ENCODE results near the gene ZNF213.
"Not testable (repeated sequence)": the region's sequence is repeated elsewhere in the genome, so short reads cannot be mapped to it uniquely, and the experiment has no call there.

Gene ZNF213

DNA sequence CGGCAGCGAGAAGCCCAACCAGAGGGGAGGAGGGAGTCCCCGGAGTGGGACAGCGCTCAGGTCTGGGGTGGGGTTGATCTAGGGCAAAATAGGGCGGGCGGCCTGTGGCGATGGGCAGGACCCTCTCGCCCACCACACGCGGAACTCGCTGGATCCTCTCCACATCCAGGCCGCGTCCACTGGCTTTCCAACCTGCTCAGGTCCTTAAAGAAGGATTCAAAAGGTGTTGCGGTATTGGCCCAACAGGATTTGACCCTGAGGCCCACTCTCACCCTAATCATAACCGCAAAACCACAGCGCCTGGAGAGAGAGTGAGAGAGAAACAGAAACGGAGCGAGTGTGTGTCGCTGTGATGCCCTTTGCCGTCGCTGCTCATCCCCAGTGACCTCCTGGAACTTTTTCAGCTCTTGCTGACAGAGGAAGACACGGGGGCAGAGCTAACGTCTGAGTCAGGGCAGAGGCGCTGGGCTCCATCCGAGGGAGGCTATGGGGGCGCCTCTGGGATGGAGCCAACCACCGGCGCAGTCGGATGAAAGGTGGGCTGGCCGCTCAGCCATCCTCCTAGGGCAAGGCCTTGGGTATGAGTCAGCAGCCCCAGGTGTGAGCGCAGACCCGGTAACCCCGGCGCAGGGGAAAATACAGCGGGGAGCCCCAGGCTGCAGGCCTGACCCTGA, 36.5 kb downstream of the ZNF213 start:
- DNase-seq = peak; percentile 74
- peaks cover 26 to 35% of the 10 kb centered on the region in 2 donors for H3K4me1 Mint-ChIP-seq
- H3K9me3 Mint-ChIP-seq = no peaks in the 10 kb centered on the region
- peaks cover 2 to 3% of the 10 kb centered on the region in 2 donors for H3K36me3 Mint-ChIP-seq
- H3K27ac Mint-ChIP-seq = peak overlapping the region; percentile 93
- peak; percentile 81 to 85 for ATAC-seq (replicated peaks)
- peak overlapping the region; percentile 79 to 81 for H3K4me3 Mint-ChIP-seq
- peaks cover 54 to 70% of the 10 kb centered on the region in 2 donors for H3K27me3 Mint-ChIP-seq

DNA sequence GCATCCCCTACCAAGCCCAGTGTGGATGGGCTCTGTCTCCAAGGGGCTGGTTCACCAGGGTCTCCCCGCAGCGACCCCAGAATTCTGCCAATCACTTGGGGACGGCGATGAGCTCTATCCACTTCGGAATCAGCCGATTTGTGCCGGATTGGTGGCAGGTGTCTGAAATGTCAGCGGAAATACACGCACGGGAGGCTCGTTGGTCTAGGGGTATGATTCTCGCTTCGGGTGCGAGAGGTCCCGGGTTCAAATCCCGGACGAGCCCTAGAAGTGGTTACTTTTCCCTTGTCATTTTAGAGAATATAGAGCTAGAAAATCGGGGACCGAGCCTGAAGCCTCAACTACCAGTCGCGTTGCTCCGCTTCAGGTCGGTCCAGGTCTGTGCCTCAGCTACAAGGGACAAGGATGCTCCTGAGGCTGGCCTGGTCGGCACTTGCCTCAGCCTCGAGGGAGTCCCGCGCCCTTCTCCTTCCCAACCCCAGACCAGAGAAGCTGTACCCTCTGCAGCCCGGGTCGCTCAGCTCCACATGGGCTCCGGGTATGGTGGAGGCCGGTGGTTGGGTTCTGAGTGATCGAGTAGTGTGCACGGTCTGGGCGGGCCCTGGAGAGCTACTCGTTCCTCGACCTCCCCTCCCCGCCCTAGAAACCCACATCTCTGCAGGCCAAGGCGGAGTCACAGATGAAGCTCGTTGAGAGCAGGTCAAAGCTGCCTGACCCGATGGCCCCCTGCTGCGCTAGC, 37.2 kb downstream of the ZNF213 start:
- DNase-seq (no peak), ATAC-seq (replicated peaks) (peak in 1 of 2 donors; percentile 37)
- Mint-ChIP-seq H3K4me3 (peak overlapping the region; percentile 79 to 81), H3K9me3 (no peaks in the 10 kb centered on the region), H3K27ac (peak overlapping the region; percentile 93), H3K27me3 (peaks cover 53 to 75% of the 10 kb centered on the region in 2 donors), H3K36me3 (peaks cover 2 to 3% of the 10 kb centered on the region in 2 donors), H3K4me1 (peaks cover 26 to 35% of the 10 kb centered on the region in 2 donors)

DNA sequence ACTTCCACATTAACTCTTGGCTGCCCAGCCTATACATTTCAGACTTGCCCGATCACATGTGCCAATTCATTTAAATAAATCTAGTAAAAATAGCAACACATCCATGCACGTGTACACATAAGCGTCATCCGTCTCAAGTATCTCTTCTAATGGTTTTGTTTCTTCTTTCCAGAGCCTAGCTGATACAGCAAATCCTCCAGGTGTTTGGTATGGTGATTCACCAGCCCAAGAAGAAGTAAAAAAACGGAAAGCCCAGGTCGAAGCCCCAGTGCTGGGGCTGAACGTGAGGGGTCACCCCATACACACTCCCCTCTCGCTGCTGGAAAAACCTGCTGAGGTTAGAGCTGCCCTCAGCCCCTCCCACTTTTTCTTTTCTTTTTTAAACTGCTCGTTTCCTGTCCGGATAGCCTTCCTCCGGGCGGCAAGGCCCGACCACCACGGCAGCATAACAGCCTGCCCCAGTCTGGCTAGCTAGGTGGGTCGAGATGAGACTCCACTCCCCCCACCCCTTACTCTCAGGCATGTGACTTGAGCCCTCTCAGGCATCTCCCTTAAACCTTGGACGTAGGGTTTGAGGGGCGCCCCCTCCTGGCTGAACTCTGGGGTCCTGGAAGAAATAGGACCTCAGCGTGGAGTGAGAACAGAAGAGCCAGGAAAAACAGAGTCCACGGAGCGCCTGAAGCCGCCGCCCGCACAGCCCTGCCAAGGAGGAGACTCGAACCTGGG, 39.2 kb downstream of the ZNF213 start:
- Mint-ChIP-seq H3K36me3 (peaks cover 2 to 3% of the 10 kb centered on the region in 2 donors), H3K27ac (peak overlapping the region; percentile 91), H3K4me3 (peak overlapping the region; percentile 70 to 73), H3K4me1 (peaks cover 26 to 35% of the 10 kb centered on the region in 2 donors), H3K27me3 (peaks cover 63 to 86% of the 10 kb centered on the region in 2 donors), H3K9me3 (no peaks in the 10 kb centered on the region)
- DNase-seq (no peak), ATAC-seq (replicated peaks) (peak; percentile 15 to 33)

DNA sequence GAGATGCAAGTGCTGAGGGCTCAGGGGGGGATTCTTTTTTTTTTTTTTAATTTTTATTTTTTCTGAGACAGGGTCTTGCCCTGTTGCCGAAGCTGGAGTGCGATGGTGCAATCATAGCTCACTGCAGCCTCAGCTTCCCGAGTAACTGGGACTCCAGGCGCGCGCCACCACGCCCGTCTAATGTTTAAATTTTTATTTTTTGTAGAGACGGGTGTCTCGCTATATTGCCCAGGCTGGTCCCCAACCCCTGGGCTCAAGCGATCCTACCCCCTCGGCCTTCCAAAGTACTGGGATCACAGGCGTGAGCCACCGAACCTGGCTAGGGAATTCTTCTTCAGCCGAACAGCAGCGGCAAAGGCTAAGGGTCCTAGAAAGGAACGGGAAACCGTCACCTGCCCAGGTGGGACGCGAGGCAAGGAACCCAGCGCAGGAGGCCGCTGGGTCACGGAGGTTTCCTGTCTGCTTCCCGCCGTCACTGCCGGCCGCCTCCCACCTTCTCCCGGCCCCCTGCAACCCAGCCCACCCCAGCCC, 39.9 kb downstream of the ZNF213 start:
- Mint-ChIP-seq H3K9me3 (no peaks in the 10 kb centered on the region), H3K4me1 (peaks cover 26 to 35% of the 10 kb centered on the region in 2 donors), H3K4me3 (peak overlapping the region; percentile 70 to 73), H3K36me3 (peaks cover 2 to 3% of the 10 kb centered on the region in 2 donors), H3K27ac (peak overlapping the region; percentile 91), H3K27me3 (peaks cover 68 to 86% of the 10 kb centered on the region in 2 donors)
- ATAC-seq (replicated peaks) (no peak), DNase-seq (no peak)

DNA sequence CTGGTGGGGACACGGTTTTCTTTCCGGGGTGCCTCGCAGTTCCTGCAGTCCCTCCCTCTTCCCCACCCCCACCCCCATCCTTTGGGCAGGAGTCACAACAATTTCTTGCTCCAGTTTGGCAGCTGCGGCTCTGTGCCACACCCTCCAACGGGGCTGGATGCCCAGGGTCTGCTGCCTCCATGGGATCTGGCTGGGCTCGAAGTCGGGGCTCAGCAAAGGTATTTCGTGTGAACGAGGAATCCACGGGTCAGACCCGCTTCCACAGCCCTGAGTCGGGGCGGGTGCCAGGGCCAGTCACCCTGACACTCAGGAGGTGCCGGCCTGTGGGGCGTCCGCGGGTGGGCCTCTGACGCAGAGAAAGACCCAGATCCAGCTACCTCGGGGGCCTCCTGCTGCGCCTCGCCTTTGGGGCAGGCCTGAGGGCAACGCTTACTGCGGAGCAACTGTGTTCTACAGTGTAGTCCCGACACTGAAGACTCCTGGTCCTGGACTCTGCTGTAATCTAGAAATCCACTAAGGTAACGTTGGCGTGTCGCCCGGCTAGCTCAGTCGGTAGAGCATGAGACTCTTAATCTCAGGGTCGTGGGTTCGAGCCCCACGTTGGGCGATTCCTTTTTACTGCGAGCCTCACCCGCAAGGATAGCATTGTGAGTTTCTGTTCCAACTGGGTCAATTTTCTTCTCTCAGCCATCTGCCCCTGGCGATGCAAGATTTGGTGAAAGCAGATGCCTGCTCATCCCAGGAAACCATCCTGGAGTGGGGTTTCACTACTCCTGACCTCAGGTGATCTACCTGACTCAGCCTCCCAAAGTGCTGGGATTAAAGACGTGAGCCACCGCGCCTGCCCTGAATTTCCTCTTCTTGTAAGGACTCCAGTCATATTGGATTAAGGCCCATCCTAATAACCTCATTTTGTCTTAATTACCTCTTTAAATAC, 40.6 kb downstream of the ZNF213 start:
- ATAC-seq (replicated peaks) = no peak
- peak overlapping the region; percentile 81 for H3K27ac Mint-ChIP-seq

DNA sequence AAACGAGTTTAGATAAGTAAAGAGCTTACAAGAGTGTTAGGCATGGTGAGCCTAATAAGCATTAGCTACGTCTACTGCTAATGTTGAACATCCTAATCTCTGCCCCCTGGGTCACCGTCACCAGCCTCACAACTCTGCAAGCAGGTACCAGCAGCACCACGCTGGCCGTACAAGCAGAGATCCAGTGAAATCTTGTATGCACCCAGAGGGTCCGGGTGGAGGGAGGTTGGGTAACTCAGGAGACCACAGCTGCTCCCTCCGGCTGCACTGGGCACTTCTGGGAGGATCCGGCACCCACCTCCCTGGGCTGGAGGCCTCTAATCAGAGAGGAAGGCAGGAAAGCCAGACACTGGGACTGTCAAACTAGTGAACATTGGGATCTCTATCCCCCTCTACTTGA, 44.8 kb downstream of the ZNF213 start:
- ATAC-seq (replicated peaks) (no peak), DNase-seq (no peak)
- H3K4me3 Mint-ChIP-seq = no peak overlapping the region
- peaks cover 80 to 89% of the 10 kb centered on the region in 2 donors for H3K27me3 Mint-ChIP-seq
- H3K36me3 Mint-ChIP-seq = peaks cover 10 to 11% of the 10 kb centered on the region in 2 donors
- peaks cover 19 to 21% of the 10 kb centered on the region in 2 donors for H3K4me1 Mint-ChIP-seq
- H3K27ac Mint-ChIP-seq = no peak overlapping the region
- peaks cover 0 to 5% of the 10 kb centered on the region in 2 donors for H3K9me3 Mint-ChIP-seq

More for the DNA sequence above, 40.6 kb downstream of the ZNF213 start:
- Mint-ChIP-seq H3K4me3 (peak overlapping the region in 1 of 2 donors; percentile 13), H3K36me3 (peaks cover 2 to 3% of the 10 kb centered on the region in 2 donors), H3K9me3 (no peaks in the 10 kb centered on the region), H3K4me1 (peaks cover 26 to 32% of the 10 kb centered on the region in 2 donors), H3K27me3 (peaks cover 69 to 85% of the 10 kb centered on the region in 2 donors)
- DNase-seq = no peak

DNA sequence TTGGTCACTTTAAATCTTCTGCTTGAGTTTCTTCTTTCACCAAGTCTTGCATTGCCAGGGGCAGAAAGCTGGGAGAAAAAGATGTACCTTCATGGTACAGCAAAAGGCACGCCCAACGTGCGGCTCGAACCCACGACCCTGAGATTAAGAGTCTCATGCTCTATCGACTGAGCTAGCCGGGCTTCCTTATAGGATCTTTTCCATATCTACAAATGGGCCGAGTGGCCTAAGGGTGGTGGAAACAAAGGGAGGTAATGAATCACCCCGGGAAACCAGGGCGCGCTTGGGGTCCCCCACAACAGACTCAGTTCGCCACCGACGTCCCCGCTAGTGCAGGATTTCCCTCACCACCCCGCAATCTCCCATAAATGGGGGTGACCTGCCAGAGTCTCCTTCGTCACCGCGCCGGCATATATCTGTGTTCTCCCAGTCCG, 45.6 kb downstream of the ZNF213 start:
- Mint-ChIP-seq H3K9me3 (peaks cover 0 to 5% of the 10 kb centered on the region in 2 donors), H3K27me3 (peaks cover 78 to 86% of the 10 kb centered on the region in 2 donors), H3K36me3 (peaks cover 10 to 11% of the 10 kb centered on the region in 2 donors), H3K4me1 (peaks cover 19 to 21% of the 10 kb centered on the region in 2 donors), H3K27ac (no peak overlapping the region), H3K4me3 (no peak overlapping the region)
- ATAC-seq (replicated peaks) (no peak), DNase-seq (no peak)

DNA sequence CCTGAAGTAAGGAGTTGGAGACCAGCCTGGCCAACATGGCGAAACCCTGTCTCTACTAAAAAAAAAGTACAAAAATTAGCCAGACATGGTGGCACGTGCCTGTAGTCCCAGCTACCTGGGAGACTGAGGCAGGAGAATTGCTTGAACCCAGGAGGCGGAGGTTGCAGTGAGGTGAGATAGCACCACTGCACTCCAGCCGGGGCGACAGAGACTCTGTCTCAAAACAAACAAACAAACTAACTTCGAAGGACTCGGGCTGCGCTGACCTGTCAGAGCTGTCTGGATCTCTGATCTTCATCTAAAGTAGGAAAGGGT, 47.4 kb downstream of the ZNF213 start:
- not testable (repeated sequence) for ATAC-seq (replicated peaks); H3K9me3 Mint-ChIP-seq; DNase-seq
- peaks cover 16 to 21% of the 10 kb centered on the region in 2 donors for H3K4me1 Mint-ChIP-seq
- peak overlapping the region; percentile 86 to 88 for H3K4me3 Mint-ChIP-seq
- H3K27ac Mint-ChIP-seq = peak overlapping the region; percentile 92
- peaks cover 10 to 11% of the 10 kb centered on the region in 2 donors for H3K36me3 Mint-ChIP-seq
- peaks cover 84 to 87% of the 10 kb centered on the region in 2 donors for H3K27me3 Mint-ChIP-seq

DNA sequence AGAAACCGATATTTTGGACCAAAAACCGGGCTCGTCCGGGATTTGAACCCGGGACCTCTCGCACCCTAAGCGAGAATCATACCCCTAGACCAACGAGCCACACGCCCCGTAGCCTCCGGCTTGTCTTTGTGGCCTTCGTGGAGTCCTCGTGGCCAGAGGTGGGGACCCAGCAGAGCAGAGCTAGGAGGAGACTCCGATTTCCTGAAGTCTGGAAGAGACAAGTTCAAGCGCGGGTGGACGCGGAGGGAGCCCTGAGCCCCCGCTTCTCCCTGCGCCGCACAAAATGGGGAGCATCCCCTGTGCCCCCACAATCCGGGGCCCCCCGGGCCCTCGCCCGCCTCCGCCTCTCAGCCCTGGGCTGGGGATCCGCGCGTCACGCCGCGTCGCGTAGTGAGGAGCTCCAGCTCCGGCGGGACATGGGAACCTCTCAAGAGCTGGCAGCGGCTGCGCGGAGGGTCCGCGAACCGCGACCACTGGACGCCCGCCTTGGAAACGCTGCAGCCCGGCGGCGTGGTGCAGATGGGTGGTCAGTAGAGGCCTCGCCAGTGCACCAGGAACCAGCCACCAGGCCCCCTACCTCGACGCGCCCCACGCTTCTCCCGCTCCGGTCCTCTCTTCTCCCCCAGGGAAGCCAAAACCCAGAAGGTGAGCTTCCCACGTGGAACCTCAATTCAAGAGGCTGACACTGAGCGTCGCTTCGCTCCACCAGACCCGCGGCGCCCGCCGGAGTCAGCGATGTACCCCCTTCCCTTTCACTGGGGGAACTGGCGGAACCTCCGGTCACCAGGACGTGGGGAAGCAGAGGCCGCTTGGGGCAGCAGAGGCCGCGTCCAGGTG, 48.0 kb downstream of the ZNF213 start:
- peaks cover 18 to 24% of the 10 kb centered on the region in 2 donors for H3K4me1 Mint-ChIP-seq
- peaks cover 84 to 87% of the 10 kb centered on the region in 2 donors for H3K27me3 Mint-ChIP-seq
- DNase-seq = no peak

DNA sequence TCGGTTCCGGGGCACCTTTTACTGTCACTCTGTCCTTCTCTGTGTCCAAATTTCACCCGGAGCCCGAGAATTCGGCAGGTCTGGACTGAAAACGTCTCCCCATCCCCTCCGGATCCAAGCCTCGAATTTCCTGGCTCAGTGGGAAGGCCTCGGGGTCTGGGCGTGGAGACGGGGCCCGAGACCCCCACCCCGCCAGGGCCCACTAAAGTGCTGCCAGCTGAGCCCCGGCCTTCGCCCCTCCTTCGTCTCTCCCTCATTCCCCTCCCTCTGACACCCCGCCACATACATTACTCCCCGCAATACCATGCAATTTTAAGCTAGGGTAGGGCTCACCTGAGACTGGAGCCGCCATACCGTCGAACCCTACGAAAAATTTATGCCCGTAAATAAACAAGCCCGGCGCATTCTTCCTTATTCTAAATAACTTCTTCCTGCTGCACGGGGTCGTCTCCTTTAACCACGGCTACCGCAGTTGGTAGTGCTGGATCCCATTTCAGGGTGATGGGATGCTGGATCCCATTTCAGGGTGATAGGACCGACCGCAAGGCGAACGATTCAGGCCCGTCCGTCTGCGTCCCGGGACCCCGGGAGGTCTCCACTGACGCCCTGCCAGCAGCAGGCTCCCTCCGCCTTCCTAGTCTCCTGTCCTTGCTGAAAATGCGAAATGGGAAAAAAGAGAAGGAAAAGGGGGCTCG, 48.8 kb downstream of the ZNF213 start:
- Mint-ChIP-seq H3K4me1 (peaks cover 19 to 30% of the 10 kb centered on the region in 2 donors), H3K4me3 (peak overlapping the region; percentile 86 to 88), H3K27ac (peak overlapping the region; percentile 90), H3K36me3 (peaks cover 10 to 18% of the 10 kb centered on the region in 2 donors), H3K9me3 (peaks cover 2 to 5% of the 10 kb centered on the region in 2 donors), H3K27me3 (peaks cover 83 to 90% of the 10 kb centered on the region in 2 donors)
- DNase-seq = no peak
- ATAC-seq (replicated peaks) = no peak

More for the DNA sequence above, 48.0 kb downstream of the ZNF213 start:
- H3K4me3 Mint-ChIP-seq = peak overlapping the region; percentile 86 to 88
- H3K36me3 Mint-ChIP-seq = peaks cover 10 to 14% of the 10 kb centered on the region in 2 donors
- H3K9me3 Mint-ChIP-seq = peaks cover 2 to 5% of the 10 kb centered on the region in 2 donors
- ATAC-seq (replicated peaks) = peak; percentile 58 to 68
- peak overlapping the region; percentile 92 for H3K27ac Mint-ChIP-seq

DNA sequence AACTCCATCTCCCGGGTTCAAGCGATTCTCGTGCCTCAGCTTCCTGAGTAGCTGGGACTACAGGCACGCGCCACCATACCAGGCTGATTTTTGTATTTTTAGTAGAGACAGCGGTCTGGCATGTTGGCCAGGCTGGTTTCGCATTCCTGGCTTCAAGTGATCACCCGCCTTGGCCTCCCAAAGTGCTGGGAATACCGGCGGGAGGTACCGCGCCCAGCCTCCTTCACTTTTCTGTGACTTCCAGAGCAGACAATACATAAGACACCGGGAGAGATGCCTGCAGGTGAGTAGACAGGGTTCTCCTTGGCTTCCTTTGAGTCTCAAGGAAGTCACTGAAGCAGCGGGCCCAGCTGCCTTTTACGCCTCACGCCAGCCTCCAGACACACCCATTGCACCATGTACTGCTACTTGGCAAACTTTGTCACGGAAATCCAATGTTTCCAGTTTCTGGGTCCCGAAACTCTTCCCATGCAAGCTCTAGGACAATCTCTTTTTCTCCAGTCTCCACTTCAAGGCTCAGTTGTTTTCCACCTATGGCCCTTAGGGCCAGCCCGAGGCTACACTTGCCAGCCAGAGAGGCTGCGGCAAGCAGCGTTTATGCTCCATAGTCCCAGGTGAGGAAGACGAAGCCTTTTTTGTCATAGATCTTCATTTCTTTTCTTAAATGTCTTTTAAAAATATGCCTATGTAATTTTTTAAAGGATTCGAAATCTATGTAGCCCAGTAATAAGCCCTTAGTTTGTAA, 52.3 kb downstream of the ZNF213 start:
- Mint-ChIP-seq H3K36me3 (peaks cover 10 to 21% of the 10 kb centered on the region in 2 donors), H3K9me3 (peaks cover 4 to 5% of the 10 kb centered on the region in 2 donors), H3K4me3 (no peak overlapping the region), H3K27me3 (peaks cover 81 to 94% of the 10 kb centered on the region in 2 donors), H3K27ac (peak overlapping the region; percentile 5), H3K4me1 (peaks cover 34 to 47% of the 10 kb centered on the region in 2 donors)
- ATAC-seq (replicated peaks) (no peak), DNase-seq (no peak)

Data from stimulated activated naive B cell treated with anti-CD40 and anti-IgM and Interleukin-4, amounts not matched to agents 10 μg/mL and 1 μg/mL and 100 μg/mL, for 72 hours (primary cell).